ENCODE data around the gene STRN3.

- TF ChIP-seq CTCF (IDR thresholded peaks at IDR 0.05; ENCODE audit: low read depth, low read length) (no peak), POLR2A (IDR thresholded peaks at IDR 0.05; ENCODE audit: extremely low read depth, insufficient read length) (no peak), MYC (IDR thresholded peaks at IDR 0.05; ENCODE audit: low read depth, low read length) (no peak)
Observed at GRCh38 chr14:30990770-30991169, 35.4 kb downstream of the STRN3 start.
